ENCODE measurements around the gene POLDIP2.

DNA sequence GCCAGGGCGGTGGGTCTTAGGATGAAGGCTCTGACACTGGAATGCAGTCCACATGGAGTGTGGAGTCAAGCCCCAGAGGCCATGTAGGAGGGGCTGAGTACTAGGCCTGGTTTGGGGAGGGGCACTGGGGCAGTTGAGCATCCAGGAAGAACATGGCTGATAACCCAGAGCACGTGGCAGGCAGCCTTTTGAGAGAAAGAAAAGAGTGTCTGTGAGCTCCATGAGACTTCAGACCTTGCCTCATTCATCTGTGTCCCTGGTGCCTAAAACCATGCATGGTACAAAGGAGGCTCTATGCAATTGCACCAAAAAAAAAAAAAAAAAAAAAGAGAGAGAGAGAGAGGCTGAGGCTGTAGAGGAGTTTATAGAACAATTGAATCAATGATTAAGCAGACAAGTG is 34.1 kb upstream of the POLDIP2 start:
- TF ChIP-seq, protein P1, sequence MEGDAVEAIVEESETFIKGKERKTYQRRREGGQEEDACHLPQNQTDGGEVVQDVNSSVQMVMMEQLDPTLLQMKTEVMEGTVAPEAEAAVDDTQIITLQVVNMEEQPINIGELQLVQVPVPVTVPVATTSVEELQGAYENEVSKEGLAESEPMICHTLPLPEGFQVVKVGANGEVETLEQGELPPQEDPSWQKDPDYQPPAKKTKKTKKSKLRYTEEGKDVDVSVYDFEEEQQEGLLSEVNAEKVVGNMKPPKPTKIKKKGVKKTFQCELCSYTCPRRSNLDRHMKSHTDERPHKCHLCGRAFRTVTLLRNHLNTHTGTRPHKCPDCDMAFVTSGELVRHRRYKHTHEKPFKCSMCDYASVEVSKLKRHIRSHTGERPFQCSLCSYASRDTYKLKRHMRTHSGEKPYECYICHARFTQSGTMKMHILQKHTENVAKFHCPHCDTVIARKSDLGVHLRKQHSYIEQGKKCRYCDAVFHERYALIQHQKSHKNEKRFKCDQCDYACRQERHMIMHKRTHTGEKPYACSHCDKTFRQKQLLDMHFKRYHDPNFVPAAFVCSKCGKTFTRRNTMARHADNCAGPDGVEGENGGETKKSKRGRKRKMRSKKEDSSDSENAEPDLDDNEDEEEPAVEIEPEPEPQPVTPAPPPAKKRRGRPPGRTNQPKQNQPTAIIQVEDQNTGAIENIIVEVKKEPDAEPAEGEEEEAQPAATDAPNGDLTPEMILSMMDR (IDR thresholded peaks at IDR 0.05; ENCODE audit: insufficient read depth, low read length) = no peak
- TF ChIP-seq, protein P2, sequence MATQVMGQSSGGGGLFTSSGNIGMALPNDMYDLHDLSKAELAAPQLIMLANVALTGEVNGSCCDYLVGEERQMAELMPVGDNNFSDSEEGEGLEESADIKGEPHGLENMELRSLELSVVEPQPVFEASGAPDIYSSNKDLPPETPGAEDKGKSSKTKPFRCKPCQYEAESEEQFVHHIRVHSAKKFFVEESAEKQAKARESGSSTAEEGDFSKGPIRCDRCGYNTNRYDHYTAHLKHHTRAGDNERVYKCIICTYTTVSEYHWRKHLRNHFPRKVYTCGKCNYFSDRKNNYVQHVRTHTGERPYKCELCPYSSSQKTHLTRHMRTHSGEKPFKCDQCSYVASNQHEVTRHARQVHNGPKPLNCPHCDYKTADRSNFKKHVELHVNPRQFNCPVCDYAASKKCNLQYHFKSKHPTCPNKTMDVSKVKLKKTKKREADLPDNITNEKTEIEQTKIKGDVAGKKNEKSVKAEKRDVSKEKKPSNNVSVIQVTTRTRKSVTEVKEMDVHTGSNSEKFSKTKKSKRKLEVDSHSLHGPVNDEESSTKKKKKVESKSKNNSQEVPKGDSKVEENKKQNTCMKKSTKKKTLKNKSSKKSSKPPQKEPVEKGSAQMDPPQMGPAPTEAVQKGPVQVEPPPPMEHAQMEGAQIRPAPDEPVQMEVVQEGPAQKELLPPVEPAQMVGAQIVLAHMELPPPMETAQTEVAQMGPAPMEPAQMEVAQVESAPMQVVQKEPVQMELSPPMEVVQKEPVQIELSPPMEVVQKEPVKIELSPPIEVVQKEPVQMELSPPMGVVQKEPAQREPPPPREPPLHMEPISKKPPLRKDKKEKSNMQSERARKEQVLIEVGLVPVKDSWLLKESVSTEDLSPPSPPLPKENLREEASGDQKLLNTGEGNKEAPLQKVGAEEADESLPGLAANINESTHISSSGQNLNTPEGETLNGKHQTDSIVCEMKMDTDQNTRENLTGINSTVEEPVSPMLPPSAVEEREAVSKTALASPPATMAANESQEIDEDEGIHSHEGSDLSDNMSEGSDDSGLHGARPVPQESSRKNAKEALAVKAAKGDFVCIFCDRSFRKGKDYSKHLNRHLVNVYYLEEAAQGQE (IDR thresholded peaks at IDR 0.05; ENCODE audit: insufficient replicate concordance, low read depth) = no peak
